ENCODE data around the gene KIAA0753. TPM values are rescaled to one million over a fixed set of nuclear protein-coding genes. Genes with fewer than 3 reads are reported as not detected.
"Not testable (repeated sequence)": the region's sequence is repeated elsewhere in the genome, so short reads cannot be mapped to it uniquely, and the experiment has no call there.

The KIAA0753 gene
- total and polyA plus RNA-seq, 5 experiments from 2014 or later: 1.2 to 24.8 (median 2.3) TPM

DNA sequence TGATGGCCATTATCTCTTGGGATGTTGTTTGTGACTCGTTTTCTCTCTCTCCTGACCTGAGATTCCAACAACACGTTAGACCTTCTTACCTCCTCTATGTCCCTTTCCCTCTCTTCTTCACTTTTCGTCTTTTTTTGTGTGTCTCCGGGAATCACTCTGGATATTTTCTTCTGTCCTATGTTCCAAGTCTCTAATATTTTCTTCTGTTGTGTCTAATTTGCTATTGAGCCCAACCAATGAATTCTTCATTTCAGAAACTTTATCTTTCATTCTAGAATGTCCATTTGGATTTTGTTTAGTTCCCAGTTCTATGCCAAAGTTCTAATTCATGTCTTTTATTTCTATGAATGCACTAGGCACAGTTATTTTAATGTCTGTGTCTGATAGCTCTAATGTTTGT lies 57.1 kb downstream of the KIAA0753 start:
- DNase-seq: no peak
- POLR2A ChIA-PET: no interaction called here
- peak overlapping the region in 1 of 10 donors; percentile 14 for H3K27ac Mint-ChIP-seq
- peaks cover 28 to 85% (median 53%) of the 10 kb centered on the region in 3 donors for H3K36me3 Mint-ChIP-seq
- peaks cover 0 to 2% (median 0%) of the 10 kb centered on the region in 4 donors for H3K4me1 Mint-ChIP-seq
- no peak for ATAC-seq
- no peaks in the 10 kb centered on the region for H3K27me3 Mint-ChIP-seq
- no peak overlapping the region for H3K4me3 Mint-ChIP-seq
- peaks cover 0 to 10% (median 0%) of the 10 kb centered on the region in 9 donors for H3K9me3 Mint-ChIP-seq

DNA sequence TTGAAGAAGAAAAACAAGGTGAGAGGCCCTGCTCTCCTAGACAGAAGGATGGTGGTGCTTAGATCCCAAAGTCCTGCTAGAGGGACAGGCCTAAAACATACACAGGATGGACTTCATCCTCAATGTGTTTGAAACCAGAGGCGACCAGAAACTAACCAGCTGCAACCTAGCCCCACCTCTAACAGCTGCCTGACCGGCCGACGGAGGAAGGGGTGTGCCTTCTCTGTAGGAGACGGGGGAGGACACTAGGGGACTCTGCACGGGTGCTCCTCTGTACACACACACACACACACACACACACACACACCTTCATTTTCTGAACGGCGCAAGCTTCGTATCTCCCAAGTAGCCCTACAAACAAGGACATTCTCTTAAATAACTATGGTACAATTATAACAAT lies 59.9 kb downstream of the KIAA0753 start:
- Mint-ChIP-seq H3K36me3 (peaks cover 10 to 73% (median 29%) of the 10 kb centered on the region in 3 donors), H3K9me3 (peaks cover 0 to 1% (median 0%) of the 10 kb centered on the region in 9 donors), H3K4me3 (no peak overlapping the region), H3K4me1 (peaks cover 9 to 16% (median 10%) of the 10 kb centered on the region in 4 donors), H3K27ac (peak overlapping the region in 1 of 10 donors; percentile 73), H3K27me3 (no peaks in the 10 kb centered on the region)
- POLR2A ChIA-PET: no interaction called here
- ATAC-seq: no peak
- no peak for DNase-seq

DNA sequence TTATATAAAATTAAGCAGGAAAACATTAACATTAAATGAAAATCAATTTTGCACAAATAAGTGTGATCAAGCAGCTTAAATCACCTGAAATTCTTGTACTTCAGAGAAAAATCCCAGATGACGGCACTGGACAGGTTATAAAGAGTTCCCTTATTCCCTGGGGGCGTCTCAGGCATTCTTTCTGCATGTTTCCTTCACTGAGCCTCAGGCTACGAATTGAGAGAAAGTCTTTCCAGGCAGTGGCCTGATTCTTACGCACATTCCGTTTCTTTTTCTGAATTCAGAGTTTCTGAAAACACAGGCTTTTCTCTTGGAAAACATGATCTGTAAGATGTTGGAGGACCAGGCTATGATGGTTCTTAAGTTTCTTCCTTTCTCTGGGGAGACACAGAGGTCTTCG lies 62.0 kb downstream of the KIAA0753 start:
- DNase-seq: no peak
- Mint-ChIP-seq H3K36me3 (peaks cover 2 to 51% (median 9%) of the 10 kb centered on the region in 3 donors), H3K4me1 (peaks cover 19 to 25% (median 23%) of the 10 kb centered on the region in 4 donors), H3K4me3 (no peak overlapping the region), H3K27ac (peak overlapping the region in 1 of 10 donors; percentile 29), H3K9me3 (no peaks in the 10 kb centered on the region), H3K27me3 (no peaks in the 10 kb centered on the region)
- no peak for ATAC-seq
- POLR2A ChIA-PET: interaction anchor here (0.5 kb wide), 1 partner anchor 14 kb away, joined by 3 read pairs; no protein-coding TSS in a partner anchor

DNA sequence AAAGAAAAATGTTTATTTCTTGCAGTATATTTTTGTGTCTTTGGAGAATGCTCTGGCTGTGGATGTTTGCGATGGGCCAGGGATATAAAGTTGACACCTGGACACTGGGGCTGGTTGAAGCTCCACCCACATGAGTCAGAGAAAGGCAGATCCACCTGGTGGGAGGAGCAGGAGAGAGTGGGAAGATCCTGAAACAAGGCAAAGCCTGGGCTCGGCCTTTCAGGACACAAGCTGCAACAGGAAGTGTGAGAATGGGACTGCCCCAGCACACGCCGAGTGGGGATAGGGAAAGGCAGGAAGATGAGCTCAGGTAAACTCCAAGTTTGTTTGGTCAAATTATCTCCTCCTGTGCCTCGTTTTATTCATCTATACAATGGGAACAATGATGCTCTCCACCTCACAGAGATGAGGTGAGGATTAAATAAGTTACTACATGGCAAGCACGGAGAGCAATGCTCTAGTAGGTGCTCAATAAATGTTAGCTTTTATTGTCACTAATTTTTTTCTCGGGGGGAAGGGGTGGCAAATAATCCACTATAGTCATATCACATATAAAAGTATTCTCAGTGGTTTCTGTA lies 62.7 kb downstream of the KIAA0753 start:
- no peak for ATAC-seq
- POLR2A ChIA-PET: interaction anchor here (0.5 kb wide), 1 partner anchor 13 kb away, joined by 3 read pairs; no protein-coding TSS in a partner anchor
- H3K4me1 Mint-ChIP-seq: peaks cover 18 to 25% (median 23%) of the 10 kb centered on the region in 4 donors
- H3K36me3 Mint-ChIP-seq: peaks cover 0 to 44% (median 3%) of the 10 kb centered on the region in 3 donors
- H3K27ac Mint-ChIP-seq: peak overlapping the region in 4 of 10 donors; percentile 25 to 43 (median 32)
- H3K9me3 Mint-ChIP-seq: no peaks in the 10 kb centered on the region
- no peak overlapping the region for H3K4me3 Mint-ChIP-seq
- DNase-seq: no peak
- H3K27me3 Mint-ChIP-seq: no peaks in the 10 kb centered on the region

DNA sequence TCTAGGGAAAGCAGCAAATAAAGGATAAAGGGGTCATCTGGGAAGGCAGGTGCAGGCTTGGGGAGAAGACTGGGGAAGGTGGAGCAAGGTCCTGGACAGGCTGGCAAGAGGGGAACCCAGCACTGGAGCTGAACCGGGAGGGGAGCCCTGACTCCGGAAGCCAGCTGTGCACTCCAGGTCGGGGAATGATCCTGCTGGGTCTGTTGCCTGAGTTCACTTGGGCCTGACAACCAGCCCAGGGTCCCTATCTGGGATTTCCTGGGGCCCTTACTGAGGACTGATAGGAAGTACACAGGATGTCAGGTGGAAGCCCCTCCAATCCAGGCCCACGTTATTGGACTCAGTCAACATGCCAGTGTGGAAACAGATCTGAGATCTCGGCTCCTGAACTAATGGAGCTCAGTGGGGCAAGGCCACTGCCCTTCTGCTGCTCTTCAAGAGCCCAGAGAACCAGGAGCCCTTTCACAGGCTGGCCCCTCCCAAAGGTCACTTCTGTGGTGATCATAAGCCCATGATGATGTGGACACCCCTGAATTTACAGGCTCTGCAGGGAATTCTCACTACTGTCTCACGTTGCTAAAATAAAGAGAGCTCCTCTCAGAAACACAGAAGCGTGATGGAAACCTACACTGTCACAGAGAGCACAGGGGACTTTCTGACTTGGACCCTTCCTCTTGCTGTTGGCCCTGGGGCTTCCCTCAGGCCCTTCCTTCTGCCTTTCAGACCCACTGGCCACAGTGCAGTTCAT lies 64.3 kb downstream of the KIAA0753 start:
- H3K9me3 Mint-ChIP-seq: no peaks in the 10 kb centered on the region
- peaks cover 0 to 34% (median 3%) of the 10 kb centered on the region in 3 donors for H3K36me3 Mint-ChIP-seq
- H3K27me3 Mint-ChIP-seq: no peaks in the 10 kb centered on the region
- POLR2A ChIA-PET: no interaction called here
- peak overlapping the region in 3 of 10 donors; percentile 5 to 62 (median 56) for H3K4me3 Mint-ChIP-seq
- peaks cover 19 to 28% (median 23%) of the 10 kb centered on the region in 4 donors for H3K4me1 Mint-ChIP-seq
- DNase-seq (no peak), ATAC-seq (no peak)
- H3K27ac Mint-ChIP-seq: peak overlapping the region in 6 of 10 donors; percentile 17 to 89 (median 69)

DNA sequence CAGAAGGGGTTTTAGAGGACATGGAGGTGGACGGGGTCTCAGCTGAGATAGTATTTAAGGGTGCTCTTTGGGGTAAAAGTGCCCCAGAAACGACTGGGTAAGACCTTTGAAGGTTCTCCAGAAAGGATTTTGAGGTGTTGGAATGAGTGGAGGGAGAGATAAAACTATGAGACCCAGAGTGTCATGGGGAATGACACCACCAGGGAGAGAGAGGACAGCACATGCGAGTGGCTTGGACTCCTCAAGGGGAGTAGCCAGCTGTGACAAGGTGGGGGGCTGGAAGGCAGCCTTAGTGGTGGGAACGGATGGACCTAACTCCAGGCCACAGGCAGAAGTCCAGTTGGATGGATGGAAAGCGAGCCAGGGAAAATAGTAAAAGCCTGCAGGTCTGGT lies 64.9 kb downstream of the KIAA0753 start:
- H3K4me3 Mint-ChIP-seq: peak overlapping the region in 9 of 10 donors; percentile 15 to 75 (median 54)

DNA sequence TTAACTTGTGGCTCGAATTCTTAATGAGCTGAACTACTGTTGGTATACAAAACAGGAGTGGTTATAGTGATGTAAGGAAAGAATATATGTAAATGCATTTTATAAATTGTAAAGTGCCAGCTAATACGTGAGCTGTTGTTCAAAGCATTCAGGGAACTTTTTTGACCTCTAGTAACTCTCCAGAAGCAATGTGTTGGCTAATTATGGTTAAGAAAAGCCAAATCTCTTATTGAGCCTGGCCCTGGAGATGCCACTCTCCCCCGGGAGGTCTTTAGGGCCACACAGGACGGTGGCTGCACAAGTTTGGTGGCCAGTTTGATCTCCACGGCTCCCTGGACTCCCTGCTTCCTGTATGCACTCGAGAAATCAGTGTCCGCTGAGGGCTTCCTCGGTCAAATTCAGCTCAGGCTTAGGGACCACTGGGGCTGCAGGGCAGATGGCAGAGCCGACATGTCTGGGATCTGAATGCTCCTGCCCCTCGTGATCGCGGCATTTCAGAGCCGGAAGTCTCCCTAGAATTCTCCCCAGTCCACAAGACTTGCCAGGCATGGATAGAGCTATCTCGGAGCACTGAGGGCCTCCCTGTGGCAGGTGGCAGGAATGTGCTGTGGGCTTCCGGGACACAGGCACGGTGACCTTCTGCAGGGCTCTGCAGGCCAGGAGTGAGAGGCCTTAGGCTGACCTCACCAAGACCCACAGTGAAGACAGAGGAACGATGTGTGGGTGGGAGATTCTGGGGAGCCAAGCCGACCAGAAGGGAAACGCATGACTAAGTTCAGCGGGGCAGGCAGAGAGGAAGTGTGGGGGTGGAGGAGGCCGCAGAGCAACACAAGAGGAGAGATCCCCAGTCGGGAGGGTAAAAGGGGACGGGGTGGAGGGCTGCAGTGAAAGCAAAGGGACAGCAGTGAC lies 65.6 kb downstream of the KIAA0753 start:
- ATAC-seq: peak; percentile 62 to 73

More for the DNA sequence above, 64.9 kb downstream of the KIAA0753 start:
- no peak for DNase-seq
- Mint-ChIP-seq H3K27me3 (no peaks in the 10 kb centered on the region), H3K9me3 (no peaks in the 10 kb centered on the region), H3K27ac (peak overlapping the region in 9 of 10 donors; percentile 2 to 89 (median 67)), H3K36me3 (peaks cover 0 to 29% (median 3%) of the 10 kb centered on the region in 3 donors), H3K4me1 (peaks cover 19 to 28% (median 23%) of the 10 kb centered on the region in 4 donors)
- POLR2A ChIA-PET: no interaction called here
- ATAC-seq: no peak

DNA sequence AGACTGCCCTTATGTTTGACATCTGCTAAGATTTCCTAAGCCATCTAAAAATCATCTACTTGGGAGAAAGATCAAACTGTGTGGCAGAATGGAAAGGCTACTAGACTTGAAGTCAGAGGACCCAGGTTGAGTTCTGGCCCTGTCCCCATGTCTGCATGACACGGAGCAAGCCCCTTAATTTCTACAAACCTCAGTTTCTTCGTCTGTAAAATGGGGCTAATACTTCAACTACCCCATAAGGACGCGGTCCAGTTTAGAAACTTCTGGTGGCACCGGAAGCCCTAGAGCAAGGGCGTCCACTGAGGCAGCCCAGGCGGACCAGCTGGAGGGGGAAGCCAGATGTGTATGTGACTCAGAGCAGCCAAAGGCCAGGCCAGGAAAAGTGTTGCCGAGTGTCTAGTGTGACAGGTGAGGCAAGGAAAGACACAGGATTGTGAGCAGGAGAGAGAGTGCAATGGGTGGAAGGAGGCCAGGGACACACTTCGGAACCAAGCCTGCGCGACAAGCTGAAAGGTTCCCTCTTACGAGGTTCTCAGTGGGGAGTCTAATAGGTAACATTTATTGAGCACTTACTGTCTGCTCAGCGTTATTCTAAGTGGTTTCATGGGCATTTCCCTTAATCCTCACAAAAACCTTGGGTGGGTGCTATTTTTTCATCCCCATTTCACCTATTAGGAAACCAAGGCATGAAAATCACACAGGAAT lies 66.4 kb downstream of the KIAA0753 start:
- peak overlapping the region in 4 of 10 donors; percentile 26 to 58 (median 47) for H3K27ac Mint-ChIP-seq
- H3K36me3 Mint-ChIP-seq: peaks cover 0 to 20% (median 2%) of the 10 kb centered on the region in 3 donors
- no peak overlapping the region for H3K4me3 Mint-ChIP-seq
- no peaks in the 10 kb centered on the region for H3K27me3 Mint-ChIP-seq
- no peak for ATAC-seq
- H3K4me1 Mint-ChIP-seq: peaks cover 19 to 28% (median 23%) of the 10 kb centered on the region in 4 donors
- H3K9me3 Mint-ChIP-seq: no peaks in the 10 kb centered on the region
- DNase-seq: no peak
- POLR2A ChIA-PET: no interaction called here

More for the DNA sequence above, 65.6 kb downstream of the KIAA0753 start:
- H3K4me3 Mint-ChIP-seq: peak overlapping the region; percentile 15 to 76 (median 55)
- H3K27me3 Mint-ChIP-seq: no peaks in the 10 kb centered on the region
- H3K36me3 Mint-ChIP-seq: peaks cover 0 to 27% (median 3%) of the 10 kb centered on the region in 3 donors
- POLR2A ChIA-PET: no interaction called here
- peak in 5 of 10 donors; percentile 9 to 21 (median 17) for DNase-seq
- no peaks in the 10 kb centered on the region for H3K9me3 Mint-ChIP-seq
- peak overlapping the region; percentile 2 to 89 (median 64) for H3K27ac Mint-ChIP-seq
- H3K4me1 Mint-ChIP-seq: peaks cover 19 to 28% (median 23%) of the 10 kb centered on the region in 4 donors

DNA sequence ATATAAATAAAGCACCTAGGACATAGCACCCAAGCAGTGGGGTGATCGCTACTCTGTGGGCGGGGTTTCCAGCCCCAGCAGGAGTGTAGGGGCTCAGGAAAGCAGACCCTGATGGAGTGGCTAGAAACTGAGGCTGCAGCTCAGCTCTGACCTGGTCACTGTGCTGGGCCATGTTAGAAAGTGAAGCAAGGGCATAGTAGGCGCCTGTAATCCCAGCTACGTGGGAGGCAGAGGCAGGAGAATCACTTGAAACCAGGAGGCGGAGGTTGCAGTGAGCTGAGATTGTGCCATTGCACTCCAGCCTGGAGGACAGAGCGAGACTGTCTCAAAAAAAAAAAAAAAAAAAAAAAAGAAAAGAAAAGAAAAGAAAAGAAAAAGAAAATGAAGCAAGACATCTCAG lies 67.0 kb downstream of the KIAA0753 start:
- POLR2A ChIA-PET, H3K4me3 Mint-ChIP-seq, H3K9me3 Mint-ChIP-seq, ATAC-seq, DNase-seq, H3K27me3 Mint-ChIP-seq: not testable (repeated sequence)
- Mint-ChIP-seq H3K27ac (peak overlapping the region in 1 of 10 donors; percentile 28), H3K4me1 (peaks cover 19 to 28% (median 23%) of the 10 kb centered on the region in 4 donors), H3K36me3 (peaks cover 0 to 14% (median 0%) of the 10 kb centered on the region in 3 donors)

DNA sequence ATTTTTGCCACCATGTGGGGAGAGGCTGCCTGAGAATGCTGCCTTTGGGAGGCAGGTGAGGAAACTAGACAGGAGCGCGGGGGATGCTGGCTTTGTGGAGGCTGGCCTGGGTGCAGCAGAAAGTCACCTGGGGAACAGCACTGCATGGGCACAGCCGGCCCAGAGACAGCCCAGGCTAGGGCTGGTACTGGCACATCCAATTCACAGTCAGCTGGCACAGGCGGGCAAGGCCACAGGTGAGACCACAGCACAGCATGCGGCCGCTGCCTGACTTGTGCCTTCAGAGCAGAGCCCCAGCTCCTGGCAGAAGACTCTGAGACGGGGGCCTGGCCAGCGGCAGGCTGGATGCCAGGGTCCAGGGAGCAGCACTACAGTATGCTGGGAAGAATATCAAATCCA lies 67.5 kb downstream of the KIAA0753 start:
- H3K4me3 Mint-ChIP-seq: no peak overlapping the region
- H3K27me3 Mint-ChIP-seq: peaks cover 0 to 3% (median 0%) of the 10 kb centered on the region in 5 donors
- no peaks in the 10 kb centered on the region for H3K9me3 Mint-ChIP-seq
- ATAC-seq: no peak
- peaks cover 19 to 28% (median 23%) of the 10 kb centered on the region in 4 donors for H3K4me1 Mint-ChIP-seq
- H3K27ac Mint-ChIP-seq: peak overlapping the region in 1 of 10 donors; percentile 56
- no peak for DNase-seq
- POLR2A ChIA-PET: no interaction called here
- peaks cover 0 to 9% (median 0%) of the 10 kb centered on the region in 3 donors for H3K36me3 Mint-ChIP-seq

DNA sequence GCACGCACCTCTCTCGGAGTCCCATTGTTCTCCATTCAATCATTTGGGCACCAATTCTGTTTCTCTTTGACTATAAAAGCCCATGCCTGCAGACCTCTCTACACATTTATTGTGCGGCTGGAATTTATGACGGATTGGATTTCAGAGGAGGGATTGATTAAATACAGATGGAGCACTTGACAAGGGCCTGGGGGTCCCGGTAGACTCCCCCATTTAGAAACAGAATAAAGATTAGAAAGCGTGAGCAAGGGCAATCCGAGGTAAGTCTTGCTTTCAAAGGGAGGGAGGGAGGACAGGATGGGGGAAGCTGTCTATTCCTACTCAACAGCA lies 69.1 kb downstream of the KIAA0753 start:
- no peaks in the 10 kb centered on the region for H3K9me3 Mint-ChIP-seq
- no peak overlapping the region for H3K27ac Mint-ChIP-seq
- POLR2A ChIA-PET: no interaction called here

More for the DNA sequence above, 69.1 kb downstream of the KIAA0753 start:
- Mint-ChIP-seq H3K4me1 (peaks cover 15 to 24% (median 17%) of the 10 kb centered on the region in 4 donors), H3K4me3 (no peak overlapping the region), H3K27me3 (peaks cover 0 to 6% (median 0%) of the 10 kb centered on the region in 5 donors), H3K36me3 (no peaks in the 10 kb centered on the region)
- DNase-seq: no peak
- ATAC-seq: no peak

Measured in naive thymus-derived CD8-positive, alpha-beta T cell (primary cell).